Transverse colon (tissue), 4 donors: ENCODE results near the gene CFAP46.

ENCODE experiments used
- POLR2AphosphoS5 ChIP-seq, 3 donors: sonication (generic); formaldehyde crosslinking; IDR thresholded peaks; one replicate each; pipeline ENCODE4 v1.6.1; 2016; ENCODE audit warnings: antibody characterized with exemption in 3 of 3
- TF ChIP-seq, protein P1 (sequence below), 5 experiments: fragments of 200-600 bp in 3 of 5; fragments of 450-650 bp in 2 of 5; sonication (generic) in 3 of 5; IDR thresholded peaks; 1 replicate in 2 of 5; 2 replicates in 3 of 5; pipeline ENCODE4 v1.5.1; 2016 to 2017; ENCODE audit warnings: antibody characterized with exemption in 5 of 5, inconsistent platforms in 3 of 5, mild to moderate bottlenecking in 2 of 5, moderate library complexity in 1 of 5

DNA sequence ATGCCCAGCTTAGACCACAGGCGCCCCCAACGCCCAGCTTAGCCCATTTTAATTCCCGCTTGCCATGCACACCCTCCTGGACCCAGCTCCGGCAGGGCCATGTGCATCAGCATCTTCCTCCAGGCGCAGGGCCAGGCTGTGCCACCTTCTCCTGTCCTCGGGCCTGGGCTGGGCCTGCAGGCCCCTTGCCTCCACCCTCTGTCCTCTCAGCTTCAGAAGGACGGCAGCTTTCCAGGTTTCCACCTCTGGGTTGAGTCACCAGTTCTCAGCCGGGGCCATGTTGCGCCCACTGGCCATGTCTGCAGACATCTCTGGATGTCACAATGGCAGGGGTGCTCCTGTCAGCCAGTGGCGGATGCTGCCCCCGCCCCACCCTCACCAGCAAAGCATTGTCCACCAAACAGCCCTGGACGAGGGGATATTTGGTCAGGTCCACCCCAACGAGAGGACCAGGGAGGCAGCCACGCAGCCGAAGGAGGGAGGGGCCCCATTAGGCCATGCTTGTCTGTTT, 97.3 kb downstream of the CFAP46 start:
- no peak for TF ChIP-seq POLR2AphosphoS5 (IDR thresholded peaks at IDR 0.05)
- TF ChIP-seq, protein P1, sequence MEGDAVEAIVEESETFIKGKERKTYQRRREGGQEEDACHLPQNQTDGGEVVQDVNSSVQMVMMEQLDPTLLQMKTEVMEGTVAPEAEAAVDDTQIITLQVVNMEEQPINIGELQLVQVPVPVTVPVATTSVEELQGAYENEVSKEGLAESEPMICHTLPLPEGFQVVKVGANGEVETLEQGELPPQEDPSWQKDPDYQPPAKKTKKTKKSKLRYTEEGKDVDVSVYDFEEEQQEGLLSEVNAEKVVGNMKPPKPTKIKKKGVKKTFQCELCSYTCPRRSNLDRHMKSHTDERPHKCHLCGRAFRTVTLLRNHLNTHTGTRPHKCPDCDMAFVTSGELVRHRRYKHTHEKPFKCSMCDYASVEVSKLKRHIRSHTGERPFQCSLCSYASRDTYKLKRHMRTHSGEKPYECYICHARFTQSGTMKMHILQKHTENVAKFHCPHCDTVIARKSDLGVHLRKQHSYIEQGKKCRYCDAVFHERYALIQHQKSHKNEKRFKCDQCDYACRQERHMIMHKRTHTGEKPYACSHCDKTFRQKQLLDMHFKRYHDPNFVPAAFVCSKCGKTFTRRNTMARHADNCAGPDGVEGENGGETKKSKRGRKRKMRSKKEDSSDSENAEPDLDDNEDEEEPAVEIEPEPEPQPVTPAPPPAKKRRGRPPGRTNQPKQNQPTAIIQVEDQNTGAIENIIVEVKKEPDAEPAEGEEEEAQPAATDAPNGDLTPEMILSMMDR (IDR thresholded peaks at IDR 0.05) = no peak
